Measurements from ENCODE around the gene CDH4.
A peak's percentile ranks its signal among the peaks of the same experiment; 100 is the strongest.
"Not testable (repeated sequence)": the region's sequence is repeated elsewhere in the genome, so short reads cannot be mapped to it uniquely, and the experiment has no call there.

The CDH4 gene

DNA sequence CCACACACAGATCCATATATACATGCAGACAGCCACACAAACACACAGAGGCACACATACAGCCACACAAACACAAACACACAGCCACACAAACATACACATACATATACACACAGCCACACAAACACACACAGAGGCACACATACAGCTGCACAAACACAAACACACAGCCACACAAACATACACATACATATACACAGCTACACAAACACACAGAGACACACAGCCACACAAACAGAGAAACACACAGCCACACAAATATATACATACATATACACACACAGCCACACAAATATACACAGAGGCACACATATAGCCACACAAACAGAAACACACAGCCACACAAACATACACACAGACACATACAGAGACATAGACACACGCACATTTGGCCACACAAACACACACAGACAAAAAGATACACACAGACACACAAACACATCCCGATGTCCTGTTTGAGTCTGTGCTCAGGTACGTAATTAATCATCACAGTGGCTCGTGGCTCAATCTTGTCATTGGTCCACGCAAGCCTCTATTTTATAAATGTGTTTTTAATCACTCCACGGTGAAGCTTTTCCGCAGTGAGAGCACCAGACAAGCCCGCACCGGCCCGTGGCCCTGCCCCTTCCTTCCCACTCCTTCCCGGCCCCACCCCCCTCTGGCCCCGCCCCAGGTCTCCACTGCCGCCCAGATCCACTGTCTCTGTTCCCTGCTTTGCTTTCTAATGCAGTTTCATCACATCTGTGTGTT lies 135.3 kb downstream of the CDH4 start:
- DNase-seq (ENCODE audit: low read depth), result peak; percentile 16

DNA sequence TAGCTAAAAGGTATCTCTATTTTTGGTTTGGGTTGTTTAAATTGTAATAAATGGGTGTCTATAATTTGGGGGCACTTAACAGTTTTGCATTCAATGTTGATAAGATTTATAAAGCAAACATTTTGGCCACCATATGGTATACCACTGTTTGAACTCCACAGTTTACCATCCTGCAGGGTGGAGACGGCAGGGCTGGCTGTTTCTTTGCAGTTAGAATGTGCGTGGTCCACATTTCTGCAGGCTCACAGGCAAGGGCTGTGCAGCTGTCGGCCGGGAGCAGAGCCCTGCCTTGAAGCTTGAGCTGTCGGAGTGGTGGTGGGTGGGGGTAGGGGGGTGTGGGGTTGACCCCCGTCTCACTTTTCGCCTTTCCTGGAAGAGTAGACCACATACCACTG lies 135.9 kb downstream of the CDH4 start:
- no peak for DNase-seq (ENCODE audit: low read depth)

DNA sequence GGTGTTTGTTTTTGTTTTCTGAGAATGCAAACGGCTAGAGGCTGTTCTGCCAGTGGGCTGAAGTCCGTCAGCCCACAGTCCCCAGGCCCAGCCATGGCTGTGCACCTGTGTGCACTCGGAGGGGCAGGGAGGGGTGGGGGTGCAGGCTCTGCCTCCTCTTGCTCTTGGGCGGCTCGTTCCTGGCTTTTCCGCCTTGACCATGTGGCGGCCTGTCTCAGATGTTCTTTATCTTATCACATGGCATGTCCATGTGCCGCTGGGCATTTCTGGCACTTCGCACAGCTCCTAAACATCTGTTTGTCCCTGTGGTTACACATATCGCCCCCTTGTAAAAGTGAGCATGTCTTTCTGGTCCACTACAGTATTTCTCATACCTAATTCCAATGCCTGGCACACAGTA lies 137.0 kb downstream of the CDH4 start:
- DNase-seq (ENCODE audit: low read depth), result no peak

DNA sequence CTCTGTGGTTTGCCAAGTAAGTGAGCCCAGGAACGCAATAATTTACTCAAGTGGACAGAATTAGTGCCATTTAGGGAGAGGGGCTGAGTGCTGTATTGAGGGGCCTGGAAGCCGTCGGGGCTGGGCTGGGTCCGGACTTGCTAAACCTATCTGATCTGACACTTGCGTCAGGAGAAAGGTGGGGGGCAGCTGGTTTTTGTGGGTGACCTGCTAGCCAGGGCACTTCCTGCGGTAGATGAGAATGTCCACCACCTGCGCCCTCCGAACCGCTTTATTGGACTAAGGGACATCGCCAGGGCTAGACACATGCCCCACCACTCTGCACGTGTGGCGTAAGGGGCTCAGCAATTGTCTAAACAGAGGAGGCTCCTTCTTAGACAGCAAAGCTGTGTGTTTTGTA lies 139.1 kb downstream of the CDH4 start:
- no peak for DNase-seq (ENCODE audit: low read depth)

DNA sequence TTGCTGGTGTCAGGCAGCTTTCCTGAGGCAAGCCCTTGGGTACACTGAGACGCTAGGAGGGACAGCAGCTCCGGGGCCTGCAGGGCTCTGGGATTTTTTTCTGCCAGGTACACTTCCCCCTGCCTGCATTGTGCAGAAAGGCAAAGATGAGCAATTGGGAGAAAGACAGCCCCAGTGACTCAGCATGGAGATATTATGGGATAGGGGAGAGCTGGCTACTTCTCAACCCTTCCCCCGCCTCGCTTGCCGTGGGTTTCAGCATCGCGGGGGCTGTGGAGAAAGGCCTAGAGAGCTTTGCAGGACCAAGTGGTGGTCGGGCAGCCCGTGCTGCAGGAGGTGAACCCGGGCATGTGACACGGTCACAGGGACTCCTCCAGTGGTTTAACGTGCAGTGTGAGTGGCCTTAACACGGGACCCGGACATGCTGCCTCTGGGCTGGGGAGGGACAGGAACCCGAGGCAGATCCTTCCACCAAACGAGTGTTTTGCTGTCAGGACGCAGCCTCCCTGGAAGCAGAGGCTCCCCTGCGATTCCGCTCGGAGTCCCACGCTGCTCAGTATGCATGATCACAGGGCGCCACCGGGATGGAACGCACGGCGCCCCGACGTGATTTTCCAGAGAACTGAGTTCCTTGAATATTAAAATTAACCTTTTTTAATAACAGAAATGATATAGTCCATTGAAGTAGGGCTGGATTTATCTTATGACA lies 139.9 kb downstream of the CDH4 start:
- DNase-seq (ENCODE audit: low read depth), result no peak

DNA sequence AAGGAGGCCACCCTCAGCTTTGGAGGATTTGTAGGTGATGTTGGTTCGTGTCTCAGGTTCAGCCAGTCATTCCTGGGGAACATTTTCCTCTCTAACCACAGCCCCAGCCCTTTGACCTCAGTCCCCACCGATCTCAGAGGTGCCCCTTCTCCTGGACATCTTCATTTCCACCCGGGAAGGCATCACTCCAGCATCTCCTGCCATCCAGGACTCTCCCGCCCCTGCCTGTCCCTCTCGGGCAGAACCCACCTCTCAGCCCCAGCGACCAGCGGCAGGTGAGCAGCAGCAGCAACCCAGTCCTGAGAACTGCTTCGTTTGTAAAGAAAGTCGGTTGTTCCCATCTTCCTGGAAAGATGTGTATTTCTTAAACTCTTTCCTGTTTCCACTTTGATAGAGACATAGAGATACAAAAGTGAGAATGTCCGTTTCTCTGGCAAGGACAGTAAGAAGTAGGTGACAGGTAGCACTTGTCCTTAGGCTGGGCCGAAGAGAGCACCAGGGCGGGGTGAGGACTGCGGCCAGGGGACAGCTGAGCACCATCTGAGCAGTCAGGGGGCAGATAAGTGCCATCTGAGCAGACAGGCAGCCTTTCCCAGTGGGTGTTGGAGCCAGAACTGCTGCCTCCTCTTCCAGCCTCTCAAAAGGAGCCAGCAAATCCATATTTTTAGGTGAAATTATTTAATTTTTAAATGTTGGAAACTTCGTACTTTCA lies 142.2 kb downstream of the CDH4 start:
- no peak for DNase-seq (ENCODE audit: low read depth)

DNA sequence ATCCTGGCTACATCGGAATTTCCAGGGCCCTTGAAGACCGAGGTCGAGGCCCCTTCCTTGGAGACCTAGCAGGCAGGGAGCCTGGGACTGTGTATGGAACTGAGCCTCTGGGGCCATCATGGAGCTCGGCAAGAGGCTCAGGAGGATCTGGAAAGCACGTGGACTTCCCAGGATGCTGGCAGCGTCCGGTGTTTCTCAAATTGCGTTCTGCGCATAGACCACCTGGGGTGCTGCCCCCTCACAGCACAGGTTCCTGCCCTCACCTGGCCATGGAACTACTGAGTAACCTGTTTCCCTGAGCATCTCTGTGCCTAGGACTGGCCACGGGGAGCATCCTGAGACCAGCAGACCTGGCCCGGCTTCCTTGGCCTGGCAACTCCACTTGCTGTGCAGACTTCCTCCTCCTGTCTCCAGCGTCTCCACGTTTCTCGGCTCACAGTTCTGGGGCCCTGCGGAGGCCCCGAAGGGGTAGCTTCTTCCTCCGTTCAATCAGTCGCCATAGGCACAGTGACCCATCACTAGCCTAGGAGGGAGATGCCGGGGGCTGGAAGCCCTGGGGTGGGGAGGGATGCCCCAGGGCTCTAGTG lies 144.3 kb downstream of the CDH4 start:
- no peak for DNase-seq (ENCODE audit: low read depth)

DNA sequence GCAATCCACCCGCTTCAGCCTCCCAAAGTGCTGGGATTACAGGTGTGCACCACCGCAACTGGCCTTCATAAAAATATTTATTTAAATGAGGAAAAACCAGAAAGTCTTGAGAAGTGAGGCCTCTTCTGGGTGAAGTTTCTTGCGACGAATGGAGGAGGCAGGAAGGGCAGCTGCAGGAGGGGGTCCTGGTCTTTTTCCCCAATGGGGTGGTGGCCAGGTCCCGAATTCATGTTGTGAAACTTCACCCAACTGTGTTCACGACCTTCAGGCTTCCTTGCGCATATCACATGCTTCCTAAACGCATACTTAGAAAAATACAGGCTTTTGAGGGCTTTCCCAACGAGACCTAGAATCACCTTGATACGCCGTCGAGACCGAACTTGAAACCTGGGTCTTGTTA lies 145.1 kb downstream of the CDH4 start:
- no peak for DNase-seq (ENCODE audit: low read depth)

DNA sequence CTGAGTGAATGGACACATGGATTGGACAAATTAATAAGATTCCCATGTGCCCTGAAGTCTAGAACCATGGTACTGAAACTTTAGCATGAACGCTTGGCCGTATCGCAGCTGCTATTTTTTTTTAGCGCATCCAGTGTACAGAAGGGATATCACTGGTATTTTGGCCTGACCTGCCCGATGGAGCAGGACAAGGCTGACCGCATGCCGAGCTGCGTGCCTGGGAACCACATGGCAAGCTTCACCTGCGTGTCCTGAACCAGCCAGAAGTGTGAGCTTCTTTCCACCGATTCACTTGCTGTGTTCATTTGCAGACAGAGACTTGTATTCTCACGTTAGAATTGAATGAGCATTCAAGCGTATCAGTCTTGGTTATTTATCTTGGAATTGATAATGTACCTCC lies 145.7 kb downstream of the CDH4 start:
- no peak for DNase-seq (ENCODE audit: low read depth)

DNA sequence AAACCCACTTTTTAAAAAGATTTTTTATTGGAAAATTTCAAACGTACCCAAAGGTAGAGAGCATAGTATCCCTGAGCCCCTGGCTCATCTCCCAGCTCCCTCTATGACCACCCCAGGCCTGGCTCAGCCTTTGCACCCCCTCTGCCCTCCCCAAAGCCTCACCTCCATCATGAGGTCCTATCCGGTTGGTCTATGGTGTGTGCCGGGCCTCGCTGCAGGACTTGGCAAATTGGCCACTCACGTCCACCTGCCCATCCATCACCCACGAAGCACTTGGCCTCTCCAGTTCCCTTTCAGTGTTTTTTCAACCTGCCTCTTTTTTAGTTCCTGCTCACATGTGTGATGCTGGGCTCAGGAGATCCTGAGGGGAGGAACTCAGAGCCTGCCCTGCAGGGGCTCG lies 147.4 kb downstream of the CDH4 start:
- no peak for DNase-seq (ENCODE audit: low read depth)

DNA sequence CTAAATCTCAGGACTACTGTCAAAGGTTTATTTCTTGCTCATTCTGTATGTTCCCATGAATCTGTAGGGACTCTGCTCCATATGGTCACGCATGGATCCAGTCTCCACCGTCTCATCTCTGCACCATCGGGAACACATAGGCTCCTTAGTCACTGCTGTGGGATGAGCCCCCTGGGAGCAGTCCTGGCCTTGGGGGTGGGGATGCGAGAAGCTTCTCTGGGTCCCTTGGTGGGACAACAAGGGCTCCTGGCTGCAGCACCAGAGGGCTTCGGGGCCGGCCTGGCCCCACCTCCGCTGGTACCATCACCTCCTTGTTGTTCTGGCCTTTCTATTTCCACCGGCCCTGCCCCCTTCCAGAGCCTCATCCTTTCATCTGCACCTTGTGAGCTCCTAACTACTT lies 148.4 kb downstream of the CDH4 start:
- DNase-seq (ENCODE audit: low read depth), result no peak

DNA sequence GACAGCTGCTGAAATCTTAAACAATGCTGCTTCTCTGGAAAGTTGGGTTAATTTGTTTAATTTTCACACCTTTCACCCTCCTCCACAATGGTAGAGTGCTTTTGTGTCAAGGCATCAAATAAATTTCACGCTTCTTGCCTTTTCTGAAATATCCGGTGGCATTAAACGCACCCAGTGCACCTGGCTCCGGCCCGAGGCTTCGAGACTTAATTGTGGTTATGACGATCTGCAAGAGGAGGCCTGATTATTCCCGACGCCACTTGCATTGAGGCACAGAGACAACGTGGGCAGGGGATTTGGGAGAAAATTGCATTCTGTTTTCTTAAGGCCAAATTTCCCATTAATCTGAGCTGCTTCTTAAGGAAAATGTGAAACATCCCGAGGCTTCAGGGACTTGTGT lies 152.2 kb downstream of the CDH4 start:
- no peak for DNase-seq (ENCODE audit: low read depth)

DNA sequence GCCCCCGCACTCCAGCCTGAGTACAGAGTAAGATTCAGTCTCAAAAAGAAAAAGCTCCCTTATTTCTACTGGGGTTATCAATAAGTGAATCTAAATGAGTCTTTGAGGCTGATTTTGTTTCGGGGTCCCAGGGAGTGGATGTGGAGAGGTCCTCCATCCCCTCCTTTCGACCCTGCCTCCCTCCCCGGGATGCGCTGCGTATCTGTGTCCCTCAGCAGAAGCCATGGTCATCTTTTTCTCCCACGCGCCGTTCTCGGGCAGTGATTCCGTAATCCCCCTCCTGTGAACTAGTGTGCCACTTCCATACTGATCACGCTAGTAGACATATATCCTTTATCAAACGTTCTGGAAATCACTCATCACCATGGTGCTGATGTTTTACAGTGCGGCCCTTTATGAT lies 152.9 kb downstream of the CDH4 start:
- DNase-seq (ENCODE audit: low read depth), result no peak

DNA sequence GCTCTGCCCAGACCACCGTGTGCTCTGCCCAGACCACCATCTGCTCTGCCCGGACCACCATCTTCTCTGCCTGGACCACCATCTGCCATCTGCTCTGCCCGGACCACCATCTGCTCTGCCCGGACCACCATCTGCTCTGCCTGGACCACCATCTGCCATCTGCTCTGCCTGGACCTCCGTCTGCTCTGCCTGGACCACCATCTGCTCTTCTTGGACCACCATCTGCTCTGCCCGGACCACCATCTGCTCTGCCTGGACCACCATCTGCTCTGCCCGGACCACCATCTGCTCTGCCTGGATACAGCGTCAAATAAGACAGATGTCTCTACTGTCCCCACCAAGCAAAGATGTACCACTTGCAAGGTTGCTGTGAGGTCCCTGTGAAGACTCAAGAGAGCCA lies 154.7 kb downstream of the CDH4 start:
- not testable (repeated sequence) for DNase-seq (ENCODE audit: low read depth)

DNA sequence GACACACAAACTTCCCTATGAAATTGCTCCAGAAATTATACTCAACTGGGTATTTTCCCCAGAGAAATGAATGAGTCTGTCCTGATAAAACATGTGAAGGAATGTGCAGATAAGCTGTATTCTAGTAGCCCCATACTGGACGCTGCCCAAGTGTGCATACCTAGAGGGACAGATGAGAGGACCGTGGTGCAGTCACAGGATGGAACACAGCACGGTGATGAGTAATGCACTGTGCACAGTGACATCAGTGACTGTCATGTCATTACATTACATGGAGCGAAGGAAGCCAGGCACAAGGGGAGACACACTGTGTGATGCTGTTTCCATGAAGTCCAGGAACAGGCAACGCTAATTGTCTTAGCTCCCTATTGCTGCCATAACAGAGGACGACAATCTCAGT lies 155.5 kb downstream of the CDH4 start:
- no peak for DNase-seq (ENCODE audit: low read depth)

DNA sequence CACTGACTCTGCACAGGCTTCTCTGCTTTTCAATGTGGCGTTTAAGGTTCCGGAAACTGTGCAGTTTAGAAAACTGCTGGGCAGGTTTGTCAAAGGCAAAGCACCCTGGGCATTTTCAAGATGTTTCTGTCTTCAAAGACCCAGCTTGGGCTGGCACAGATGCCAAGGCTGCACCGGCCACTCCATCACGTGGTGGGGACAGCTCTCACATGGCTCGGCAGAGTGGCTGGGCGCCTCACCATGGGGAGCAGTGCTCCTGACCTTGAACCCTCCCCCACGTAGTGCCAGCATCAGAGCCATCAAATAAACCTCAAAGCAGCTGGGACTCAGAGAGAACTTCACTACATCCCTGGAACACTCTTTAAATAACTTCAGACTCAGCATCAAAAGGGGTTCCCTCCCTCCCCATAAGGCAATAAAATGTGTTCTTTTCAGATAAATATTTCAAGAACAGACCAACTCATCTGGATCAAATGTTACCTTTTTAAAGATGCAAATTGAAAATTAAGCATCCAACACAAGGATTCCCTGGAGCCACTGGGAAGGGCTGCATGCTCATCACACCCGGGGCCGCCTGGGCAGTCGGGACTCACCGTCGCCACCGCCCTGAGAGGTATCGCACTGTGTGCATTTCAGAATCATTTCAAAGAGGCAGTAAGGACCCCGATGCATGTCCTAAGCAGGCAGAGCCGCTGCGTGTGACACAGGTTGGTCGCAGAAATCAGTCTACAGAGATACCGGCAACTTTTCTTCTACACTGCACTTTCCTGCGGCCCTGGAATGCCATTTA lies 157.1 kb downstream of the CDH4 start:
- no peak for DNase-seq (ENCODE audit: low read depth)

DNA sequence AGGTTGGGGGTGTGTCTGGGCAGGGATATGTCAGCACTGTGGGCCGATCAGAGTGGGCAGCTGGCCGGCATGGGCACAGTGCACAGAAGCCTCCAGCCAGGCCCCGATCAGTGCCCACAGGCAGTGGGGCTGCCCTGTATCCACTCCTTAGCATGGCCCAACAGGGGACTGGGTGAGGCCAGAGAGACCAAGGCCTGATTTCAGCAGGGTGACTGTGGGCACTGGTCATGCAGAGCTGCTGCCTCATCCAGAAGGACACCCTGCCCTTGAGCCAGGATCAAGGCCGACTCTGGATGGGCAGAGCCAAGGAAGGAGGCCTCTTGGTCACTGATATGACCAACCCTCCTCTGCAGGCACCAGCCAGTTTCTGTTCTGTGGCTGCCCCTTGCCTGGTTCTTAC lies 159.7 kb downstream of the CDH4 start:
- no peak for DNase-seq (ENCODE audit: low read depth)

DNA sequence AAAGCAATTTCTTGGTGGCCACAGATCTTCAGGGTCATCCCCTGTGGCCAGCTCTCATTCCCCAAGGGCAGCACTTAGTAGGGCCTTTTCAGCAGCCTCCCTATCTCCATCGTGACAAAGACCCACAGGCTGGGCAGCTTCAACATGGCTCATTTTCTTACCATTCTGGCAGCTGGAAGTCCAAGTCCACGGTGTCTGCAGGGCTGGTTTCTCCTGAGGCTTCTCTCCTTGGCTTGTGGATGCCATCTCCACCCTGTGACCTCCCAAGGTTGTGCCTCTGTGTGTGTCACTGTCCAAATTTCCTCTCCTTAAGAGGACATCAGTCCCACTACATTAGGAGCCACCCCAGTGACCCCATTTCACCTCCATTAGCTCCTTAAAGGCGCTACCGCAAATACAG lies 161.7 kb downstream of the CDH4 start:
- no peak for DNase-seq (ENCODE audit: low read depth)

DNA sequence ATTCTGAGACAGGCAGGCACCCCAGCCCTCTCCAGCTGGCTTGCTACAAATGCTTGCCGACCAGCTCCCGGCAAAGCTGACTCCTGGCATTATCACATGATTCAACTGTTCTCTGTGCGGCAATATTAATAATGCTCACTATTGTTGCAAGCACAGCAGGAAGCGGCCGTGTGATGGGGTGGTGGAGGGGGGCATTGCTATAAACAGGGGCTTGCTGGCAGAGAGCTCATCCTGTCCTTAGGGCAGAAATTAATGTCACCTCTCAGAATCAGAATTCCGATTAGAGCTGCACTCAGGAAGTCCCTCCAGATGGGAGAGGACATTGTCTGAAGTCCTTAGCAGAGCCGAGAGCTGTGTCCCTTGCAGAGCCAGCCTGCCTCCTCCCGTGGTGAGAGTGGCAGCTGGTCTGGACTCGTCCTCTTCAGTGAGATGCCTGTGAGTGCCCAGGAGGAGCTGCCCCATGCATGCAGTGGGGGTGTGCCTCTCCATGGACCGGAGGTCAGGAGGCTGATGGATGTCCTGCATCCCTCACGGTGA lies 162.5 kb downstream of the CDH4 start:
- DNase-seq (ENCODE audit: low read depth), result no peak

DNA sequence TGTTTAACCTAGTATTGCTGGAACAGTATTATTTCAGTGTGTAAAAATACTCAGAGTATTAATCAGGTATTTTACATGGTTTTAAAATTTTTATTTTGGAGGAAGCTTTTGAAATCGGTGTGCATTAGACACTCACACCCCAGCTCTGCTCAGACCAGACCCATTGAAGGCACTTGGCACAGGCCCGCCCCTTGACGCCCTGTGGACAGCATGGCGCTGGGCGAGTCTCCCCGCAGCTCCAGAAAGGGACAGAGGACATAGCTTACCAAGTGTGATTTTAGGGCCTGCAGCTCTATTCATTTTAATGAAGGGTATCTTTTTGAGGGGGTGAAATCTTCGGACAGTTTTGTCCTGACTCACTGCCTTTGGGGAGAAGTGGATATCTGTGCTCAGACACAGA lies 164.5 kb downstream of the CDH4 start:
- no peak for DNase-seq (ENCODE audit: low read depth)

DNA sequence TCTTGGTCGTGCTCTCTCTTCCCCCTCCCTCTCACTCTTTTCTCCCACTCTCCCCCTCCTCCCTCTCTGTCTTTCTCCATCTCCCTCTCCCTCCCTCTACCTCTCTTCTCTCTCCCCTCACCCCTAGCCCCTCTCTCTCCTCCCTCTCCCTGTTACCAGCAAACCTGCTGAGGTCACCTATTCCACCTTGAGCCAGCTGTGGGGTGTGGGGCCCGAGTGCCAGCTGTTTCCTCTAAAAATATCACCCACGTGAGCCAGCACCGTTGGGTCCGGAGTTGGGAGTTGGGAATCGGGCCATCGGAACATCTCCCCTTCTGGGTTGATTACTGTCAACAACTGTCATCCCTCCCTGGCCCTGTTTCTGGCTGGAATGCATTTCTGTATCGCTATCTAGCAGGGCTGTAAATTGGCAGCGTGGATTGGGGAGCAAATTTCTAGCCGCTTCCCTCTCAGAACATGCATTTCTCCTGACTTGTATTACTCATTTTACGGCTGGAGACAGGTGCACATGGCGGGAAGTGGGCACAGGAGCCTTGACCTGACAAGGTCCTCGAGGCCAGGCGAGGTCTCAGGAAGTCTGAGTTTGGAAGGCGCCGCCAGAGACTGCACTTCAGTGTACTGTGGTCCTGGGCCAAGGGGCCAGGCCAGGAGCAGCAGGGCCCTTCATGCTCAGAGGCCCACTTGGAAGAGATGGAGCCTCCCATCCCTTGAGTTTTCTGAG lies 165.3 kb downstream of the CDH4 start:
- no peak for DNase-seq (ENCODE audit: low read depth)
